NT2/D1 (cell line): Measurements from ENCODE around the gene NEUROG3.

Source experiments
- DNase-seq: peaks from one replicate; pipeline ENCODE4 v3.0.0-alpha.2; 2011; ENCODE audit warnings: low read depth, low spot score
- H3K27me3 ChIP-seq: 2 replicates; pipeline ENCODE4 v1.6.0; 2011; ENCODE audit warnings: mild to moderate bottlenecking; ENCODE audit not compliant: insufficient read length, insufficient read depth
- H3K36me3 ChIP-seq: 2 replicates; pipeline ENCODE4 v1.6.1; 2011; ENCODE audit warnings: mild to moderate bottlenecking, low read length, mixed read lengths; ENCODE audit not compliant: insufficient read depth, insufficient read length
- H3K4me1 ChIP-seq: 2 replicates; pipeline ENCODE4 v1.5.1; 2011; ENCODE audit not compliant: insufficient read depth, insufficient read length
- H3K4me3 ChIP-seq: 2 replicates; pipeline ENCODE4 v1.5.1; 2011; ENCODE audit warnings: low read depth; ENCODE audit not compliant: insufficient read length
- H3K9ac ChIP-seq: 2 replicates; pipeline ENCODE4 v1.6.0; 2011; ENCODE audit warnings: low read depth; ENCODE audit not compliant: insufficient read length
- H3K9me3 ChIP-seq: 2 replicates; pipeline ENCODE4 v1.5.1; 2011; ENCODE audit warnings: mild to moderate bottlenecking, low read length; ENCODE audit not compliant: insufficient read depth
- SUZ12 ChIP-seq: IDR thresholded peaks from 2 replicates; pipeline ENCODE4 v1.6.1; 2011; ENCODE audit not compliant: insufficient read length, insufficient read depth; ENCODE audit errors: extremely low read depth
- YY1 ChIP-seq: IDR thresholded peaks from 2 replicates; pipeline ENCODE4 v1.6.1; 2011; ENCODE audit not compliant: insufficient read length, insufficient read depth
- ZNF274 ChIP-seq: IDR thresholded peaks from 2 replicates; pipeline ENCODE4 v1.6.1; 2011; ENCODE audit warnings: mild to moderate bottlenecking, low read depth, low read length

NEUROG3 gene

DNA sequence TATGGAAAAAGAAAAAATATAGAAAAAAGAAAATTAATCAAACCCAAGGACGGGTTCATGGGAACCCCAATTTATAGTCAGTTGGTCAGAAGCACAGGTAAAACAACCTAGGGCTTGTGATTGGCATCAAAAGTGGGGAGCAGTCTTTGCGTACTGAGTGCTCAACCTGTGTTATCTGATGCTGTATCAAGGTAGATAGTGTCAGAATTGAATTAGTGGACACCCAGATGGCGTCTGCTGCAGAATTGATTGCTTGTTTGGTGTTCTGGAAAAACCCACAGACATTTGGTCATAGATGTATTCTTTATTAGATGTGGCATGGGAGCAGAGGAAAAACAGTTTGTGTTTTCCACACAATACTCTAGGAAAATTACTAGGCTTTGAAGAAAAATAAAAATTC, 39.6 kb downstream of the NEUROG3 start:
- DNase-seq = no peak
- H3K36me3 ChIP-seq = no peaks in the 10 kb centered on the region
- H3K4me1 ChIP-seq = no peaks in the 10 kb centered on the region
- no peak overlapping the region for H3K4me3 ChIP-seq
- H3K9me3 ChIP-seq = 0 out of 2 replicates have a peak, but pooled peaks cover 1% of the 10 kb centered on the region
- no peaks in the 10 kb centered on the region for H3K27me3 ChIP-seq
- TF ChIP-seq ZNF274 = no peak
- TF ChIP-seq YY1 = no peak
- no peak for TF ChIP-seq SUZ12
- no peak overlapping the region for H3K9ac ChIP-seq

GRCh38 chr10:69527961-69528360, 45.3 kb downstream of the NEUROG3 start:
- DNase-seq = no peak
- no peak for TF ChIP-seq YY1
- TF ChIP-seq SUZ12 = no peak
- no peak for TF ChIP-seq ZNF274
- Histone ChIP-seq H3K9ac (no peak overlapping the region), H3K9me3 (no peaks in the 10 kb centered on the region), H3K36me3 (no peaks in the 10 kb centered on the region), H3K4me1 (no peaks in the 10 kb centered on the region), H3K27me3 (no peaks in the 10 kb centered on the region), H3K4me3 (no peak overlapping the region)
